Upper lobe of right lung (tissue), 1 donor: Measurements from ENCODE around the gene SLC12A3. TPM values are rescaled to one million over a fixed set of nuclear protein-coding genes. Genes with fewer than 3 reads are reported as not detected.

Source experiments
- ATAC-seq: fragments of 200-7000 bp; cut with Tn5 transposase; one replicate; pipeline ENCODE4 v1.9.1; 2020; ENCODE audit warnings: mild to moderate bottlenecking, moderate library complexity
- DNase-seq: peaks from one replicate; pipeline ENCODE4 v3.0.0-alpha.2; 2020
- H3K27ac ChIP-seq: fragments of 200-600 bp; one replicate; pipeline ENCODE4 v1.8.0; 2022
- H3K27me3 ChIP-seq: fragments of 200-600 bp; one replicate; pipeline ENCODE4 v1.8.0; 2022; ENCODE audit warnings: mild to moderate bottlenecking
- H3K36me3 ChIP-seq: fragments of 200-600 bp; one replicate; pipeline ENCODE4 v1.8.0; 2022
- H3K4me1 ChIP-seq: fragments of 200-600 bp; one replicate; pipeline ENCODE4 v1.8.0; 2022
- H3K4me3 ChIP-seq: fragments of 200-600 bp; one replicate; pipeline ENCODE4 v1.8.0; 2022; ENCODE audit warnings: mild to moderate bottlenecking
- H3K9me3 ChIP-seq: fragments of 200-600 bp; one replicate; pipeline ENCODE4 v1.8.0; 2022
- CTCF ChIP-seq: fragments of 200-600 bp; IDR thresholded peaks from one replicate; pipeline ENCODE4 v1.8.0; 2022; ENCODE audit warnings: antibody characterized with exemption
- intact Hi-C: fragments of 100-400 bp; cut with DNase I; formaldehyde crosslinking; loops from one replicate; pipeline ENCODE4 v1.11.0; 2022
- total RNA-seq: library from RNA; stranded (reverse); fragmentation: NEBNext Ultra II Directional; extraction: Animal tissue kit (Norgen Biotek cat#: 25700); gene quantifications from one replicate; pipeline ENCODE4 v1.2.1, GENCODE V29; 2021
- donor health status: DM: no; HTN: yes; CAD: no; lungs with severe emphysema.

Gene SLC12A3
- total RNA-seq, 1 donor from 2014 or later: not detected

DNA sequence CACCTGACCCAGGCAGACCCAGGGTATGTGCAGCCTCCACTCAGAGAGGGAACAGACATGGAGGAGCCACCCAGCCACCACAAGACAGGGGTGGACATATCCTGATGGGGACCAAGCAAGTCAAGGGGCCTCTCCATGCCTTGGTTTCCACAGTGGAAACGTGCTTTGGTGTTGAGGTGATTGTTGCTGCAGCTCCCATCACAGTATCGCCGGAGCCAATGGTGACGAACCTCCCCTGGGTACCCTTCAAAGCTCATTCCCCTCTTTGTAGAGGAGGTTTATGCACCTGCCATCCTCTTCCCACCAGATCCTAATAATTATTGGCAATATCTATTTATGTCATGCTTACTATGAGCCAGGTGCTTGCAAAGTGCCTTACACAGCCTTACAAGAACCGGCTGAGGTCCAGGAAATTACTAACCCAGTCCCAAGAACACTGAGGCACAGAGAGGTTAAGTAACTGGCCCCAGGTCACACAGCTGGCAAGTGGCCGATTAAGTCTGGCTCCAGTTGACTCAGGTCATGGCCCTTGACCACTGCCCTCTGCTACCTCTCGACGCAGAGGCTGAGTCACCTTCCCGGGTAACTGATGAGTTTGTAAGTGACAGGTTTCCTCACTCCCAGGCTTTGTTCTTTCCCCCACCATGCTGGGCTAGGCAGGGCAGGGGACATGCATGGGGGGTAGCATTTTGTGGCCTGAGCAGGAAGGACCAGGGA, 20.6 kb downstream of the SLC12A3 start:
- H3K36me3 ChIP-seq: no peaks in the 10 kb centered on the region

DNA sequence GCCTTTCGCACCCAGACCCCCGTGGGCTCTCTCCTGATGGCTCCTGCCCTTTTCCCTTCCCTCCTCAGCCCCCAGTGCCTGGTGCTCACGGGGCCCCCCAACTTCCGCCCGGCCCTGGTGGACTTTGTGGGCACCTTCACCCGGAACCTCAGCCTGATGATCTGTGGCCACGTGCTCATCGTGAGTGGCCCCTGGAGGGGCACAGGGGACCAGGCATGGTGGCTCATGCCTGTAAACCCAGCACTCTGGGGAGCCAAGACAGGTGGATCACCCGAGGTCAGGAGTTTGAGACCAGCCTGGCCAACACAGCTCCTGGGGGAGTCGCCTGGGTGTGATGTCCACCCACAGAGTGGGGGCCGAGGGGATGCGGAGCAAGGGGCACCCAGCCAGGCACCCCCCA, 21.3 kb downstream of the SLC12A3 start:
- ATAC-seq (no peak), DNase-seq (no peak)
- TF ChIP-seq CTCF: no peak
- Histone ChIP-seq H3K4me1 (no peaks in the 10 kb centered on the region), H3K4me3 (no peak overlapping the region), H3K36me3 (no peaks in the 10 kb centered on the region), H3K27me3 (no peaks in the 10 kb centered on the region), H3K27ac (no peak overlapping the region), H3K9me3 (no peaks in the 10 kb centered on the region)
- intact Hi-C loops: no loop called here

More for the DNA sequence above, 20.6 kb downstream of the SLC12A3 start:
- no peaks in the 10 kb centered on the region for H3K9me3 ChIP-seq
- no peaks in the 10 kb centered on the region for H3K4me1 ChIP-seq
- no peak overlapping the region for H3K4me3 ChIP-seq
- no peak for TF ChIP-seq CTCF
- intact Hi-C loops: no loop called here
- H3K27me3 ChIP-seq: no peaks in the 10 kb centered on the region
- DNase-seq: no peak
- no peak for ATAC-seq
- no peak overlapping the region for H3K27ac ChIP-seq

GRCh38 chr16:56886826-56887225, 21.8 kb downstream of the SLC12A3 start:
- Histone ChIP-seq H3K27me3 (no peaks in the 10 kb centered on the region), H3K9me3 (no peaks in the 10 kb centered on the region), H3K4me1 (no peaks in the 10 kb centered on the region), H3K4me3 (no peak overlapping the region), H3K27ac (no peak overlapping the region), H3K36me3 (no peaks in the 10 kb centered on the region)
- ATAC-seq (no peak), DNase-seq (no peak)
- no peak for TF ChIP-seq CTCF
- intact Hi-C loops: no loop called here

GRCh38 chr16:56888806-56889205, 23.8 kb downstream of the SLC12A3 start:
- intact Hi-C loops: no loop called here
- no peaks in the 10 kb centered on the region for H3K27me3 ChIP-seq
- ATAC-seq: peak; percentile 62
- H3K4me3 ChIP-seq: no peak overlapping the region
- no peak for TF ChIP-seq CTCF
- H3K4me1 ChIP-seq: no peaks in the 10 kb centered on the region
- H3K27ac ChIP-seq: no peak overlapping the region
- H3K36me3 ChIP-seq: no peaks in the 10 kb centered on the region
- no peaks in the 10 kb centered on the region for H3K9me3 ChIP-seq
- no peak for DNase-seq

DNA sequence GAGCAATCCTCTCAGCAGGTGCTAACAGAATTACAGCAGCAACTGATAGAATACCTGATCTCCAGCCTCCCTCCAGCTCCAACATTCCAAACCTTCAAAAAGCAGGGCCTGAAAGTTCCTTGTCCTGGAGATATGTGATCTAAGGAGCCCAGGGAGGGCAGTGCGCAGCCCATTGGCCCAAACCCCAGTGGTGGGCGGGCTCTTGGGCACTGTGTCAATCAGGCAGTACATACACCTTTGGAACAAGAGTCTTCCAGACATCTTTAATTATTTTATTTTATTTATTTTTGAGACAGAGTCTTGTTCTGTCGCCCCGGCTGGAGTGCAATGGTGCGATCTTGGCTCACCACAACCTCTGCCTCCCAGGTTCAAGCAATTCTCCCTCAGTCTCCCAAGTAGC, 24.2 kb downstream of the SLC12A3 start:
- Histone ChIP-seq H3K4me1 (no peaks in the 10 kb centered on the region), H3K4me3 (no peak overlapping the region), H3K27ac (no peak overlapping the region), H3K27me3 (no peaks in the 10 kb centered on the region), H3K9me3 (no peaks in the 10 kb centered on the region), H3K36me3 (no peaks in the 10 kb centered on the region)
- intact Hi-C loops: no loop called here
- TF ChIP-seq CTCF: no peak
- no peak for ATAC-seq
- no peak for DNase-seq

DNA sequence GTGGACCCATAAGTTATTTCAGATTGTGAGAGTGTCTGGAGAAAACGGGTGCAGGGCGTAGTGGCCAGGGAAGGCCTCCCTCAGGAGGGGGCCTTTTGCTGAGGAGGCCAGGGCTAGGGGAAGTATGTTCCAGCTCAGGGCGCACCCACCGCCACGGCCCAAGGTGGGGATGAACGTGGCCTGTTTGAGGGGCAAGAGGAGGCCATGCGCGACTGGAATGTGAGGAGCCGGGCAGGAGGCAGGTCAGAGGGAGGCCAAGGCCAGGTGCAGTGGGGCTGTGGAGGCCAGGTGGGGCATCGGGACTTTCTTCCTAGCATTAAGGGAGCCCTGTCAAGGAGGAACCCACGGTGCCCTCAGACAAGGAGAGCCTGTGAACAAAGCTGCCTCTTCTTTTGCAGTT, 26.7 kb downstream of the SLC12A3 start:
- no peaks in the 10 kb centered on the region for H3K4me1 ChIP-seq
- H3K36me3 ChIP-seq: no peaks in the 10 kb centered on the region
- ATAC-seq (no peak), DNase-seq (no peak)
- no peak overlapping the region for H3K27ac ChIP-seq
- no peaks in the 10 kb centered on the region for H3K27me3 ChIP-seq
- TF ChIP-seq CTCF: no peak
- no peak overlapping the region for H3K4me3 ChIP-seq
- intact Hi-C loops: no loop called here
- H3K9me3 ChIP-seq: no peaks in the 10 kb centered on the region
